ENCODE measurements around the gene AFF3.

Gene AFF3

GRCh38 chr2:99648178-99648844, 494.1 kb downstream of the AFF3 start:
- DNase-seq = no peak

- DNase-seq = no peak
Measured at GRCh38 chr2:99645960-99646359, 496.4 kb downstream of the AFF3 start.

GRCh38 chr2:99644419-99644787, 498.0 kb downstream of the AFF3 start:
- DNase-seq = no peak

GRCh38 chr2:99643787-99644418, 498.5 kb downstream of the AFF3 start:
- DNase-seq = no peak

GRCh38 chr2:99641999-99642398, 500.4 kb downstream of the AFF3 start:
- DNase-seq = no peak

GRCh38 chr2:99640635-99641151, 501.7 kb downstream of the AFF3 start:
- DNase-seq = no peak

GRCh38 chr2:99638791-99639190, 503.6 kb downstream of the AFF3 start:
- DNase-seq = no peak

- DNase-seq = no peak
Measured at GRCh38 chr2:99637159-99637697, 505.2 kb downstream of the AFF3 start.

DNA sequence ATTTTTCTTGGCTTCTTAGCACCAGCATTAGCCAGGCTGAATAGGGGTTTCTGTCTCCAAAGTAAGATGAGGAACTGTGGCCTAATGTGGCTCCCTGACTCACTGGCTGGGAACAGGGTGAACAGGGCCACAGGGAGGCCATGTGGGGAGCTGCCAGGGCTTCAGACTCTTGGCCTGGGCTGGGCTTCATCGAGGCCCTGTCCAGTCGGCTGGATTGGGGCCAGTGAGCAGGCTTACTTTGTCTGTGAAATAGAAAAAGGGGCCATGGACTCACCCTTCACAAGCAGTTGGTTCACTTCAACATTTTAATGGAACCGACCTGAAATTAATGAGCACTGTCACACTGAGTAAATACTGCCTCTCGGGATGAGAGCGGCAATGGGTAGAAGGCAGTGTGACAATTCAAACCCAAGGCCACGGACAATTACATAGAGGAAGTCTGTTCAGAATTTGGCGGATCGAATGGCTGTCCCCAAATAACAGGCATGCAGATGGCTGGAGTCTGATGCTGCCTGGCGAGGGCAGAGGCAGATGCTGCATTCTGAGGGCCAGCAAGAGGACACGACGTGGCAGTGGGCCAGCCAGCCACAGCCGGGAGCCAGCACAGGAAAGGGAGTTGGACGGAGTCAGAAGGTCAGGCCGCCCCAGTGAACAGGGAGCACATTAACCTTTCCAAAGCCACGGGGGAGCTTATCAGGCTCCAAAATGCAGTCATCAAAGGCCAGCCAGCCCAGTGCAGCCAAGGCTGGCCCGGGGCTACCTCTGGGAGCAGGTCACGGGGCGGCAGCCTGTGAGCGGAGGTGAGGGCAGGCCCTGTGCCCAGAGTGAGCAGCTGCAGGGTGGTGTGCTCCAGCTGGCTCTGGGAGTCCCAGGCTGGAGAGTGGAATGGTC, 506.0 kb downstream of the AFF3 start:
- DNase-seq = no peak

GRCh38 chr2:99635710-99636109, 506.7 kb downstream of the AFF3 start:
- no peak for DNase-seq

DNA sequence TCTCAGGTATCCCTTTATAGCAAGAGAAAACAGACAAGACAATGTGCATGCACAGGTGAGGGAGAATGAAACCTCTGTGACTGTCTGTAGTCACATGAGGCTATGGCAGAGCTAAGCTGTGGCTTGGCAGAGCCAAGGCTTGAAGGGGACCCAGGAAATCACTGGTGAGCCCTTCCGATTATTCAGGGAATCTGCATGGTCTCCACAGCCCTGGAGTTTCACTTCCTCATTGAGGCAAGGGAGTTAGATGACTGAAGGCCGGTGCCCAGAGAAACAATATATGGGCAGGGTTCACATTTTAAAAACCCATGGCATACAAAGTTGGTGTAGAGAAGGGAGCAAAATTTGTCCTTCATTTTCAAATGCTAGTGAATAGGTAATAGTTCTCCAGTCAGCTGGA, 508.2 kb downstream of the AFF3 start:
- DNase-seq = no peak

DNA sequence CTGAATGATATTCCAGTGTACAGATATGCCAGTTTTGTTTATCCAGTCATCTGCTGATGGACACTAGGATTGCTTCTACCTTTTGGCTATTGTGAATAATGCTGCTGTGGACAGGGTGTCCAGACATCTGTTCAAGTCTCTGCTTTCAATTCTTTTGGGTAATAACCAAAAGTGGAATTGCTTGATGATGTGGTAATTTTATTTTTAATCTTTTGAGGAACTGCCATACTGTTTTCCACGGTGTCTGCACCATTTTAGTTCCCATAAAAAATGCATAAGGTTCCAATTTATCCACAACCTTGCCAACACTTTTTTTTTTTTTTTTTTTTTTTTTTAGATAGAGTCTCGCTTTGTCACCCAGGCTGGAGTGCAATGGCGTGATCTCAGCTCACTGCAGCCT, 510.7 kb downstream of the AFF3 start:
- DNase-seq = no peak

DNA sequence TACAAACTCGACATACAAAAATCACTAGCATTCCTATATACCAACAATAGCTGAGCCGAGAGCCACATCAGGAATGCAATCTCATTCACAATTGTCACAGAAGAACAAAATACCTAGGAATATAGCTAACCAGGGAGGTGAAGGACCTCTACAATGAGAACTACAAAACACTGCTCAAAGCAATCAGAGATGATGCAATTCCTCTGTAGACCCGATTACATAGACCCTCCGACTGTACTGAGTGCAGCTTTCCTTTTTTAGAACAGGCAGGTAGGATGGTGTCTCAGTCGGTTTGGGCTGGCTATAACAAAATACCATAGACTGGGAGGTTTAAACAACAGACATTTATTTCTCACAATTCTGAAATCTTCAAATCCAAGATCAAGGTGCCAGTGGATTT, 513.1 kb downstream of the AFF3 start:
- DNase-seq = no peak

GRCh38 chr2:99626158-99626557, 516.2 kb downstream of the AFF3 start:
- DNase-seq = no peak

- no peak for DNase-seq
Measured at GRCh38 chr2:99624677-99625076, 517.7 kb downstream of the AFF3 start.

GRCh38 chr2:99623613-99624012, 518.8 kb downstream of the AFF3 start:
- no peak for DNase-seq

GRCh38 chr2:99623035-99623434, 519.4 kb downstream of the AFF3 start:
- no peak for DNase-seq

GRCh38 chr2:99622534-99622933, 519.9 kb downstream of the AFF3 start:
- no peak for DNase-seq

GRCh38 chr2:99621774-99622173, 520.6 kb downstream of the AFF3 start:
- DNase-seq = no peak

DNA sequence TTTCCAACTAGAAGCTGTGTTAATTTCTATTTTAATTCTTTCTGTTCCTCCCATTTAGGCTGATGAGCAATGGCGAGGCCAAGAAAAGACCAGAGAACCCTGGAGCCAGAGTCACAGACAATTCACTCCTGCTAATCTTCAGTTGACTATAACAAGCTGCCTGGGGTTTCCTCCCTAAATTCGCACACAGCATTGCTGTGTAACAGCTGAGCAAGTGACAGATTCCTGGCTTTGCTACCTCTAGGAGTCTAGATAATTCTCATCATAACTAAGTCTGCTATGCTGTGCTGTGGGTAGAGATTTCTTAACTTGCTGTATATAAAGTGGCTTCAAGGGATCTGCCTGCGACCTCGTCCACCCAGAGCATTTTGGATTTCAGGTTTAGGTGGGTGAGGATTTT, 521.3 kb downstream of the AFF3 start:
- DNase-seq = no peak

GRCh38 chr2:99619151-99619550, 523.2 kb downstream of the AFF3 start:
- DNase-seq = no peak

- DNase-seq = no peak
Measured at GRCh38 chr2:99618579-99619097, 523.8 kb downstream of the AFF3 start.

DNA sequence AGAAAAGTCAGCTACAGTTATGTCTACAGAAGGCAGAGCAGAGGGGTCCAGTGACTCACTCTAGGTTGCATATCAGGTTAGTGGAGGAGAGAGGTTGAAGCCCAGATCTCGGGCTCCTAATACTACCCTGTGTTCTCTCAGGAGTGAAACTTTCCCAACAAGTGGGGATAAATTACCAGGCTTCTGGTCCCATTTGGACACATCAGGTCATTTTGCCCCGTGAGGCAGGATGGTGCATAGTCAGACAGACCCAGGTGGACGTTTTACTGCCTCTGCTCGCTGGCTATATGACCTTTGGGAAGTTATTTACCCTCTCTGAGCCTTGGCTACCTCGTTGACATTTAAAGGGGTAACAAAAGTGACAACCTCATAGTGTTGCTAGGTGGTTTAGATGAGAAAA, 524.6 kb downstream of the AFF3 start:
- no peak for DNase-seq

Measured in NCI-H1436 (cell line).